ENCODE data around the gene RFX8. TPM values are rescaled to one million over a fixed set of nuclear protein-coding genes. Genes with fewer than 3 reads are reported as not detected.
A peak's percentile ranks its signal among the peaks of the same experiment; 100 is the strongest.

Gene RFX8
- total RNA-seq, 4 donors from 2014 or later = 0.52 to 0.84 TPM; not detected in 2

DNA sequence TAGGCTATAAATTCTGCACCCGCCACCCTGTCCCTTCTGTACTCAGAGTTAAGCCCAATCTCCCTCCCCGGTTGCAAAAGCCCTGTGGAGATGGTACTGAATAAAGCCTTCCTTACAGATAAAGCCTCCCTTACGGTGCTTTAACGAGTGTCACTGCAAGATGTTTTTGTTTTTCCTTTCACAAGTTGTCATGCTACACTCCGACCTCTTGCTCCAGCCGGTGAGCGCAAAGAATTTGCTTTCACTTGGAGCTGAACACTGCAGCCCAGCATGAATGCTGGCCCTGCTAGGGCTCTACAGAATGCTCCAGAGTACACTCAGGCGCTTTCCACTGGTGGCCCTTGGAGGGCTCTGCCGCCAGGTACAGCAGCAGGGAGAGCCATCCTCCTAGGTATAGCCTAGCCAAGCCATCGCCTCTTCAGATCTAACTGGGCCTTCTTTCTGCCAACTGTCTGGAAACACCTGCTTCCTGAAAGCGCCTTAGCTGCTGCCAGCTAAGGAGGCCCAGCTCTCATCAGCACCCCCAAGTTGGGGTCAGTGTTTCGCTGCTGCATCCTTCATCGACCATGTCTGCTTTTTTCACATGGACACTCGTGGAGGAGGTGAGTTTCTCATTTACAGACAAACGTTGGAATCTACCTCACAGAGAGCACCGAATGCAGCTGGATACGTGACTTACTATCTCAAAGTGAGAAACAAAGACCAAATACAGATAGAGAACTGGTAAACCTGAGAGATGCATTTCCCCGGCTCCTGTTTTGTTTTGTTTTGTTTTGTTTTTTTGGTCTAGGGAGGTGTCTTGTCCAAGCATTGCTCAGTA is 74.2 kb downstream of the RFX8 start:
- 79% methylated on average over 16 to 18 of the region's 18 CpGs for WGBS, 2 donors
- no peak for TF ChIP-seq POLR2A (IDR thresholded peaks at IDR 0.05)
- TF ChIP-seq, protein P1, sequence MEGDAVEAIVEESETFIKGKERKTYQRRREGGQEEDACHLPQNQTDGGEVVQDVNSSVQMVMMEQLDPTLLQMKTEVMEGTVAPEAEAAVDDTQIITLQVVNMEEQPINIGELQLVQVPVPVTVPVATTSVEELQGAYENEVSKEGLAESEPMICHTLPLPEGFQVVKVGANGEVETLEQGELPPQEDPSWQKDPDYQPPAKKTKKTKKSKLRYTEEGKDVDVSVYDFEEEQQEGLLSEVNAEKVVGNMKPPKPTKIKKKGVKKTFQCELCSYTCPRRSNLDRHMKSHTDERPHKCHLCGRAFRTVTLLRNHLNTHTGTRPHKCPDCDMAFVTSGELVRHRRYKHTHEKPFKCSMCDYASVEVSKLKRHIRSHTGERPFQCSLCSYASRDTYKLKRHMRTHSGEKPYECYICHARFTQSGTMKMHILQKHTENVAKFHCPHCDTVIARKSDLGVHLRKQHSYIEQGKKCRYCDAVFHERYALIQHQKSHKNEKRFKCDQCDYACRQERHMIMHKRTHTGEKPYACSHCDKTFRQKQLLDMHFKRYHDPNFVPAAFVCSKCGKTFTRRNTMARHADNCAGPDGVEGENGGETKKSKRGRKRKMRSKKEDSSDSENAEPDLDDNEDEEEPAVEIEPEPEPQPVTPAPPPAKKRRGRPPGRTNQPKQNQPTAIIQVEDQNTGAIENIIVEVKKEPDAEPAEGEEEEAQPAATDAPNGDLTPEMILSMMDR (IDR thresholded peaks at IDR 0.05) = no peak
- intact Hi-C loops (cut with DNase I; ENCODE audit: low total_unique reads) = no loop called here

DNA sequence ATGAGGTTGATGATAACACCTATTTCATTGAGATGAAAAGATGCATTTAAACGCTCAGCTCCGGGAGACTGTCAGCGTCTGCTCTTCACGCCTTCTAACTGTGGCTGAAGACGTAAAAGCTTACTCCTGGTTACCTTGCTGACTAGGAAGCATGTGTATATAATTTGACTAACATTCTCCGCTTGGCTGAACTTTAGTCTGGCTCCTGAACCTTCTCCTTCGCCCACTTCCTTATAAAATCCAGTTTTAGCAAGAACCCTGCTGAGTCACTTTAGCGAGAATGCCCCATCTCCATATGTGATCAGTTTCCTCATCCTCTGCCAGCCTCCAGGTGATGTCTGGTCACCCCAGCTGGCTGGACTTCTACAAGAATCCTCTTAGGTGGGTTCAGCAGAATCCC is 74.9 kb downstream of the RFX8 start:
- intact Hi-C loops (cut with DNase I; ENCODE audit: low total_unique reads) = no loop called here
- DNase-seq (ENCODE audit: low spot score in 2 of 2) = no peak
- TF ChIP-seq POLR2A (IDR thresholded peaks at IDR 0.05) = no peak
- TF ChIP-seq, protein P1 (IDR thresholded peaks at IDR 0.05) = no peak
- no peak overlapping the region for H3K4me3 ChIP-seq (ENCODE audit: low read depth, poor library complexity, severe bottlenecking)
- 81% methylated on average over 8 of the region's 8 CpGs for WGBS, 2 donors

More for the DNA sequence above, 74.2 kb downstream of the RFX8 start:
- no peak for DNase-seq (ENCODE audit: low spot score in 2 of 2)
- no peak overlapping the region for H3K4me3 ChIP-seq (ENCODE audit: low read depth, poor library complexity, severe bottlenecking)

DNA sequence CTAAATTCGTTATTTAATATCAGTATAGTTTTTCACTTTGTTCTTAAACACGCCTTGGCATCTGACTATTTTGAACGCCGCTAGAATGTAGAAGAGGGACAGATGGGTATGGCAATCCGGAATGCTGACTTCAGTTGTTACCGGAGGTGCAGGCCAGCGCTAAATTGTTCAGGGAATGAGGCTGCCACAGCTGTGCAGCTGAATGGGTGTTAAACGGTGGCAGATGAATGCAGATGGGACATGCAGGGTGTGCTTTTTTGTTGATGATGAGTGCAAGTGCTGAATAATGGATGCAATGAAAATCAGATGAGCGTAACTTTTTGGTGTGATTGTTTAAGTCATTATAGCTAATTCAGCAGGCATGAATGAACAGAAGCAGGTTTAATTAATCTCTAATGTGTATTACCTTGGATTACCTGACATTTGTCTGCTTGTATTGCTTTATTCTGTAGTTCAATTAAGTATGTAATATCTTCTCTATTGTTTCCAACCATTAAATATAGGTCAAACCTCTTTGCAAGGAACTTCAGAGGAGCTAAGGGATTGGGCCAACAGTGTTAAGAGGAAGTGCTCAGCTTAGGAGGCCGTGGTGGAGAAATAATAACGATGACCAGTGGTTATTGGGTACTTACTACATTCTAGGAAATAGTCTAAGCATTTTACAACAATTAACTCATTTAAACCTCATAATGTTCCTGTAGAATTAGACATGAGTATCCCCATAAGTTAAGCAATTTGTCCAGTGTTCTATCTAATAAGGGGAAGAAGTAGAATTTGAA is 75.7 kb downstream of the RFX8 start:
- intact Hi-C loops (cut with DNase I; ENCODE audit: low total_unique reads) = no loop called here
- peak in 1 of 2 donors; percentile 40 for DNase-seq (ENCODE audit: low spot score in 2 of 2)
- TF ChIP-seq POLR2A (IDR thresholded peaks at IDR 0.05) = no peak
- TF ChIP-seq, protein P1 (IDR thresholded peaks at IDR 0.05) = no peak
- WGBS, 2 donors = 79 to 80% methylated on average over 11 of the region's 11 CpGs
- H3K4me3 ChIP-seq (ENCODE audit: low read depth, poor library complexity, severe bottlenecking) = no peak overlapping the region

DNA sequence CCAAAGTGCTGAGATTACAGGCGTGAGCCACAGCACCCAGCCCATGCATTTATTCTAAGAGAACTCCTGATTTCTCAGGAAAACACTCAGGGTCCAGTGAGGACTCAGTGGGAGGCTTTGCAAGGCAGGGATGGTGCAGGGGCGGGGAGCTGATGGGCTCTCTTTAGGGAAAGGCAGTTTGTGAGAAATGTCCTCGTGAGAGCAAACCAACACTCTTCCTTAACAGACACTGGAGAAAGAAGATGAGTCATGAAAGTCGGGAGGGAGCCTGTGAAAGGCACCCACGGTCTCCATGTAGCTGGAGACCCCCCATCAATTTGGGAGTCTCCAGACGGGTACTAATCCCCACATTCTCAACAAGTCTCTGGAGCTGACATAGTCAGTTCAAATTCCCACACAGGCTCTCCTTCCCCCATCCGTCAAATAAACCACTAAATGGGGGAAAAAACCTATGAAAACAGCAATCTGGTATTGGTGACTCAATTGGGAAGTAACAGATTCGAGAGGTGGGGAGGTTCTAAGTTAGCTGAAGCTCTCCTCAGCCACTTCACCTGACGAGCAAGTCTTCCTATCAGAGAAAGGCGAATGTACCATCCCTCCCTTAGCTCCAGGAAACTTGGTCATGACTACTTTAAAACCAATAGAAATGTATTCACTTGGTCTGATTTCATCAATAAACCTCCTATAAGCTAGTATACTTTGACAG is 76.6 kb downstream of the RFX8 start:
- H3K4me3 ChIP-seq (ENCODE audit: low read depth, poor library complexity, severe bottlenecking) = no peak overlapping the region
- TF ChIP-seq POLR2A (IDR thresholded peaks at IDR 0.05) = no peak
- TF ChIP-seq, protein P1 (IDR thresholded peaks at IDR 0.05) = no peak
- DNase-seq (ENCODE audit: low spot score in 2 of 2) = peak in 1 of 2 donors; percentile 57
- intact Hi-C loops (cut with DNase I; ENCODE audit: low total_unique reads) = no loop called here
- WGBS, 2 donors = 83 to 84% methylated on average over 10 of the region's 10 CpGs

DNA sequence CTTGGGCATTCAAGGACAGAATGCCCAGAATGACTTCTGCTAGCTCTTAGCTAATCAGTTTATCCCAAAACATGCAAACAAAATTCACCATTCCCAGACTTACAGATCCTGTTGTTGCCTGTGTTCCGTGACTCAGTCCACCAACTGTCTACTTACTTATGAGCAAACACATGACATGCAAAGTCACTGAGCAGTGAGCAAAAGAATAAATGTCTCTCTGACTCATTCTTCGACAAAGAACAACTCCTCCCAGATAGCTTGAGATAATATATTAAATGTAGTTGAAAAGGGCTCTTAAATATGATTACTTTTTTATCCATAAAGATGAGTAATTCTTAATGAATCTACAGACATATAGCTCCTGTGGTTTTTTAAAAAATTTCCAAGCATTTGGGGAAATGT is 78.6 kb downstream of the RFX8 start:
- 42 to 46% methylated on average over 2 of the region's 2 CpGs for WGBS, 2 donors
- TF ChIP-seq, protein P1 (IDR thresholded peaks at IDR 0.05) = no peak
- no peak for TF ChIP-seq POLR2A (IDR thresholded peaks at IDR 0.05)
- H3K4me3 ChIP-seq (ENCODE audit: low read depth, poor library complexity, severe bottlenecking) = no peak overlapping the region
- DNase-seq (ENCODE audit: low spot score in 2 of 2) = no peak
- intact Hi-C loops (cut with DNase I; ENCODE audit: low total_unique reads) = no loop called here

All from lower leg skin (tissue), 4 donors.